K562 (cell line): ENCODE data around the gene PSMC2. TPM values are rescaled to one million over a fixed set of nuclear protein-coding genes. Genes with fewer than 3 reads are reported as not detected.

Source experiments
- ATF7 ChIP-seq: fragments of 450-650 bp; IDR thresholded peaks from 2 replicates; pipeline ENCODE4 v1.7.1; 2014; ENCODE audit warnings: mild to moderate bottlenecking, moderate library complexity
- DLX4 ChIP-seq: fragments of 250-450 bp; sonication (Bioruptor Pico); IDR thresholded peaks from 2 replicates; pipeline ENCODE4 v1.6.1; 2021; ENCODE audit warnings: mild to moderate bottlenecking
- ELK1 ChIP-seq: sonication (generic); formaldehyde crosslinking; IDR thresholded peaks from 2 replicates; pipeline ENCODE4 v1.8.1; 2022; ENCODE audit warnings: missing genetic modification reagents
- FOSL1 ChIP-seq: fragments of 200-800 bp; sonication (Bioruptor generic); conservative IDR thresholded peaks from 2 replicates; pipeline ENCODE4 v1.6.1; 2016; ENCODE audit warnings: missing genetic modification characterization, missing compliant biosample characterization
- FOXJ3 ChIP-seq: sonication (generic); formaldehyde crosslinking; IDR thresholded peaks from 2 replicates; pipeline ENCODE4 v1.4.0; 2020; ENCODE audit warnings: mild to moderate bottlenecking, missing genetic modification reagents
- HNRNPK ChIP-seq: fragments of 200-400 bp; formaldehyde crosslinking; IDR thresholded peaks from one replicate; pipeline ENCODE4 v1.6.1; 2018; ENCODE audit warnings: mild to moderate bottlenecking, low read depth, low read length; ENCODE audit not compliant: poor library complexity, severe bottlenecking
- HOXB6 ChIP-seq: fragments of 250-450 bp; sonication (Bioruptor Pico); IDR thresholded peaks from 2 replicates; pipeline ENCODE4 v1.5.1; 2022; ENCODE audit warnings: mild to moderate bottlenecking, borderline replicate concordance
- IRF2 ChIP-seq: sonication (generic); formaldehyde crosslinking; IDR thresholded peaks from 2 replicates; pipeline ENCODE4 v1.8.1; 2022; ENCODE audit warnings: mild to moderate bottlenecking, missing genetic modification reagents
- MTA2 ChIP-seq: fragments of 450-650 bp; IDR thresholded peaks from 2 replicates; pipeline ENCODE4 v1.6.1; 2016; ENCODE audit warnings: low read depth
- OTX1 ChIP-seq: fragments of 450-650 bp; formaldehyde crosslinking; IDR thresholded peaks from 2 replicates; pipeline ENCODE4 v1.4.0; 2022; ENCODE audit warnings: mild to moderate bottlenecking
- PHF20 ChIP-seq: fragments of 450-650 bp; IDR thresholded peaks from 2 replicates; pipeline ENCODE4 v1.6.1; 2018; ENCODE audit not compliant: partially characterized antibody
- RBFOX2 ChIP-seq: fragments of 200-400 bp; formaldehyde crosslinking; IDR thresholded peaks from 2 replicates; pipeline ENCODE4 v1.6.1; 2017; ENCODE audit warnings: low read depth, mild to moderate bottlenecking, low read length, moderate library complexity
- RREB1 ChIP-seq: fragments of 250-450 bp; sonication (Bioruptor Pico); IDR thresholded peaks from 2 replicates; pipeline ENCODE4 v1.4.0; 2020
- SIX5 ChIP-seq, 2 experiments: IDR thresholded peaks; 2 replicates each; pipeline ENCODE4 v1.6.1; 2011; ENCODE audit warnings: low read length in 2 of 2, borderline replicate concordance in 1 of 2, low read depth in 1 of 2, mild to moderate bottlenecking in 1 of 2, moderate library complexity in 1 of 2; ENCODE audit not compliant: insufficient read depth in 1 of 2
- STAG1 ChIP-seq: sonication (generic); formaldehyde crosslinking; IDR thresholded peaks from 2 replicates; pipeline ENCODE4 v1.5.0; 2020; ENCODE audit warnings: missing genetic modification reagents, borderline replicate concordance
- TRIM24 ChIP-seq, 2 experiments: fragments of 450-650 bp; IDR thresholded peaks; 2 replicates each; pipeline ENCODE4 v1.6.1; 2016
- ZFP1 ChIP-seq: fragments of 450-650 bp; formaldehyde crosslinking; IDR thresholded peaks from 2 replicates; pipeline ENCODE4 v1.4.0; 2020; ENCODE audit warnings: mild to moderate bottlenecking, mixed read lengths
- ZNF449 ChIP-seq: fragments of 250-450 bp; sonication (Bioruptor Pico); IDR thresholded peaks from 2 replicates; pipeline ENCODE4 v1.8.0; 2022; ENCODE audit warnings: moderate library complexity, mild to moderate bottlenecking, inconsistent platforms
- ZNF507 ChIP-seq: conservative IDR thresholded peaks from 2 replicates; pipeline ENCODE4 v1.6.1; 2017; ENCODE audit warnings: missing genetic modification characterization, missing compliant biosample characterization
- ZNF778 ChIP-seq: fragments of 450-650 bp; formaldehyde crosslinking; IDR thresholded peaks from 2 replicates; pipeline ENCODE4 v1.4.0; 2020; ENCODE audit warnings: mild to moderate bottlenecking, moderate library complexity
- ZSCAN29 ChIP-seq: fragments of 450-650 bp; IDR thresholded peaks from 2 replicates; pipeline ENCODE4 v1.6.1; 2017
- polyA plus RNA-seq, 8 experiments: library from polyadenylated mRNA; depleted of rRNA in 4 of 8; stranded (reverse) in 5 of 8; unstranded in 3 of 8; fragments of >200 nt; fragmentation: Nextera tagmentation in 2 of 8; fragmentation: Illumina TruSeq in 1 of 8; extraction: Ambion mirVana in 2 of 8; extraction: Trizol in 1 of 8; gene quantifications; 2 replicates each; pipeline versions ENCODE4 v1.2.1 to v1.2.3, GENCODE V29; 2011 to 2014; ENCODE audit warnings: inconsistent platforms in 1 of 8, missing spikeins in 1 of 8
- total RNA-seq, 7 experiments: library from RNA; depleted of rRNA in 6 of 7; stranded (reverse); fragments of >200 nt in 6 of 7; fragmentation: Illumina TruSeq in 2 of 7; extraction: Trizol in 2 of 7; gene quantifications; 2 replicates each; pipeline versions ENCODE4 v1.2.1 to v1.2.3, GENCODE V29; 2011 to 2021; ENCODE audit warnings: low replicate concordance in 1 of 7

The PSMC2 gene
- total and polyA plus RNA-seq, 9 of the 15 experiments (the other 6 are each of a cell fraction or from before 2014, with no cell fraction given) = 316 to 1,105 (median 511) TPM

- no peak for TF ChIP-seq IRF2 (CRISPR knock-in tag)
- TF ChIP-seq SIX5 (IDR thresholded peaks at IDR 0.05; ENCODE audit: borderline replicate concordance in 1 of 2, insufficient read depth in 1 of 2, low read depth in 1 of 2, low read length in 2 of 2) = peak; percentile 40 to 52; a peak in 2 of 4 replicates
- TF ChIP-seq FOXJ3 (CRISPR knock-in tag) = no peak
- TF ChIP-seq PHF20 = peak; percentile 94
- TF ChIP-seq OTX1 (CRISPR knock-in tag) = peak; percentile 93
- no peak for TF ChIP-seq ELK1
- TF ChIP-seq FOSL1 = peak; percentile 55
- no peak for TF ChIP-seq ZSCAN29
- TF ChIP-seq HOXB6 (CRISPR knock-in tag) = no peak
- no peak for TF ChIP-seq ZNF778 (CRISPR knock-in tag)
- peak; percentile 98 for TF ChIP-seq RBFOX2
- no peak for TF ChIP-seq DLX4 (CRISPR knock-in tag)
- no peak for TF ChIP-seq MTA2
- no peak for TF ChIP-seq ZNF507 (tag)
- TF ChIP-seq STAG1 = no peak
- TF ChIP-seq RREB1 (CRISPR knock-in tag) = no peak
- no peak for TF ChIP-seq HNRNPK
- no peak; the same call in 1 of the 2 replicates for TF ChIP-seq ZFP1
- TF ChIP-seq ZNF449 (CRISPR knock-in tag) = no peak; the same call in 1 of the 2 replicates
- peak in 1 of 2 experiments; percentile 97; a peak in 2 of 4 replicates for TF ChIP-seq TRIM24 (IDR thresholded peaks at IDR 0.05)
- TF ChIP-seq ATF7 = peak; percentile 89
These were observed 2.8 kb upstream of the PSMC2 start, which contains the start of gene DNAJC2 (continued) for GRCh38 chr7:103344453-103345149.
